GM23338 (cell line): ENCODE data around the gene GARS1. TPM values are rescaled to one million over a fixed set of nuclear protein-coding genes. Genes with fewer than 3 reads are reported as not detected.

Source experiments
- ATAC-seq: fragments of 200-7000 bp; cut with Tn5 transposase; 3 replicates; pipeline ENCODE4 v1.9.1; 2020
- DNase-seq: peaks from one replicate; pipeline ENCODE4 v3.0.0-alpha.2; 2015; ENCODE audit warnings: low spot score
- H2AFZ ChIP-seq: fragments of 200-600 bp; sonication (generic); 2 replicates; pipeline ENCODE4 v1.8.0; 2016; ENCODE audit warnings: antibody characterized with exemption, mild to moderate bottlenecking, moderate library complexity
- H3F3A ChIP-seq: fragments of 200-600 bp; sonication (generic); replicated peaks from 2 replicates; pipeline ENCODE4 v1.8.0; 2017; ENCODE audit warnings: antibody characterized with exemption, mixed run types, low read depth
- H3K27ac ChIP-seq: fragments of 200-600 bp; sonication (generic); 2 replicates; pipeline ENCODE4 v1.6.1; 2016; ENCODE audit warnings: low read depth
- H3K27me3 ChIP-seq: fragments of 200-600 bp; sonication (generic); 2 replicates; pipeline ENCODE4 v1.8.0; 2016; ENCODE audit warnings: mild to moderate bottlenecking, mixed run types, moderate library complexity; ENCODE audit not compliant: insufficient read depth
- H3K36me3 ChIP-seq: fragments of 200-600 bp; sonication (generic); 2 replicates; pipeline ENCODE4 v1.8.0; 2016; ENCODE audit warnings: mild to moderate bottlenecking; ENCODE audit not compliant: insufficient read depth
- H3K4me1 ChIP-seq: fragments of 200-600 bp; sonication (generic); 2 replicates; pipeline ENCODE4 v1.8.0; 2016; ENCODE audit warnings: mild to moderate bottlenecking, moderate library complexity; ENCODE audit not compliant: insufficient read depth
- H3K4me2 ChIP-seq: fragments of 200-600 bp; sonication (generic); 2 replicates; pipeline ENCODE4 v1.7.1; 2017; ENCODE audit warnings: mixed run types
- H3K4me3 ChIP-seq: fragments of 200-600 bp; sonication (generic); 2 replicates; pipeline ENCODE4 v1.6.1; 2016; ENCODE audit warnings: mixed run types
- H3K79me2 ChIP-seq: fragments of 200-600 bp; sonication (generic); replicated peaks from 2 replicates; pipeline ENCODE4 v1.8.0; 2017; ENCODE audit warnings: mild to moderate bottlenecking; ENCODE audit not compliant: insufficient read depth
- H3K9me2 ChIP-seq: fragments of 200-600 bp; sonication (generic); 2 replicates; pipeline ENCODE4 v1.8.0; 2017; ENCODE audit not compliant: insufficient read depth
- H4K20me1 ChIP-seq: fragments of 200-600 bp; sonication (generic); replicated peaks from 2 replicates; pipeline ENCODE4 v1.8.0; 2017; ENCODE audit warnings: mild to moderate bottlenecking; ENCODE audit not compliant: insufficient read depth
- H3K27ac Mint-ChIP-seq: 2 replicates; pipeline ENCODE4 v1.8.0; 2020; ENCODE audit warnings: inconsistent platforms, mild to moderate bottlenecking, moderate library complexity, mixed read lengths
- H3K27me3 Mint-ChIP-seq: 3 replicates; pipeline ENCODE4 v1.8.0; 2022; ENCODE audit warnings: low read depth, mild to moderate bottlenecking, moderate library complexity, mixed read lengths, inconsistent platforms; ENCODE audit not compliant: insufficient read depth, poor library complexity
- H3K36me3 Mint-ChIP-seq: 3 replicates; pipeline ENCODE4 v1.8.0; 2021; ENCODE audit warnings: low read depth, mild to moderate bottlenecking, inconsistent platforms, moderate library complexity, mixed read lengths
- H3K4me1 Mint-ChIP-seq: 3 replicates; pipeline ENCODE4 v1.8.0; 2020; ENCODE audit warnings: mild to moderate bottlenecking, inconsistent platforms, mixed read lengths
- H3K4me3 Mint-ChIP-seq: 3 replicates; pipeline ENCODE4 v1.8.0; 2021; ENCODE audit warnings: moderate library complexity, mild to moderate bottlenecking, inconsistent platforms, mixed read lengths
- H3K9me3 Mint-ChIP-seq: 3 replicates; pipeline ENCODE4 v1.8.0; 2020; ENCODE audit warnings: moderate library complexity, mild to moderate bottlenecking, inconsistent platforms, mixed read lengths
- CREB1 ChIP-seq: fragments of 250-450 bp; sonication (Bioruptor Pico); IDR thresholded peaks from 2 replicates; pipeline ENCODE4 v1.5.0; 2020; ENCODE audit warnings: low read depth, mild to moderate bottlenecking, moderate library complexity
- CTCF ChIP-seq, 2 experiments: fragments of 200-600 bp in 1 of 2; sonication (generic) in 1 of 2; conservative IDR thresholded peaks; 2 replicates each; pipeline versions ENCODE4 v1.5.1 to v1.6.1; 2016 to 2017; ENCODE audit warnings: antibody characterized with exemption in 2 of 2, low read depth in 2 of 2, mild to moderate bottlenecking in 2 of 2, moderate library complexity in 1 of 2
- EZH2 ChIP-seq: fragments of 200-600 bp; sonication (generic); IDR thresholded peaks from one replicate; pipeline ENCODE4 v1.8.0; 2017; ENCODE audit warnings: antibody characterized with exemption, mild to moderate bottlenecking, low read depth; ENCODE audit not compliant: unreplicated experiment
- EZH2phosphoT487 ChIP-seq: fragments of 200-600 bp; sonication (generic); IDR thresholded peaks from one replicate; pipeline ENCODE4 v1.8.1; 2018; ENCODE audit warnings: antibody characterized with exemption; ENCODE audit not compliant: unreplicated experiment
- JUNB ChIP-seq: IDR thresholded peaks from one replicate; pipeline ENCODE4 v1.6.1; 2016; ENCODE audit warnings: antibody characterized with exemption; ENCODE audit not compliant: unreplicated experiment
- NANOG ChIP-seq: IDR thresholded peaks from 2 replicates; pipeline ENCODE4 v1.6.1; 2016; ENCODE audit warnings: antibody characterized with exemption, borderline replicate concordance
- POLR2AphosphoS5 ChIP-seq: IDR thresholded peaks from 2 replicates; pipeline ENCODE4 v1.6.1; 2016; ENCODE audit warnings: antibody characterized with exemption, low read depth
- STAT1 ChIP-seq: IDR thresholded peaks from one replicate; pipeline ENCODE4 v1.6.1; 2016; ENCODE audit warnings: antibody characterized with exemption; ENCODE audit not compliant: unreplicated experiment
- ZNF114 ChIP-seq: fragments of 250-450 bp; sonication (Bioruptor Pico); IDR thresholded peaks from 2 replicates; pipeline ENCODE4 v1.5.0; 2020; ENCODE audit warnings: mild to moderate bottlenecking, moderate library complexity
- ZNF331 ChIP-seq: fragments of 250-450 bp; sonication (Bioruptor Pico); IDR thresholded peaks from 2 replicates; pipeline ENCODE4 v1.5.0; 2020; ENCODE audit warnings: low read depth, mild to moderate bottlenecking, moderate library complexity
- ZNF462 ChIP-seq: fragments of 250-450 bp; sonication (Bioruptor Pico); IDR thresholded peaks from 2 replicates; pipeline ENCODE4 v1.5.0; 2020; ENCODE audit warnings: mild to moderate bottlenecking, moderate library complexity
- polyA plus RNA-seq: library from polyadenylated mRNA; unstranded; fragments of >200 nt; fragmentation: Nextera tagmentation; extraction: Ambion mirVana; gene quantifications from 2 replicates; pipeline ENCODE4 v1.2.1, GENCODE V29; 2016
- total RNA-seq: library from RNA; depleted of rRNA; stranded (reverse); fragments of >200 nt; shearing (Covaris generic); gene quantifications from 2 replicates; pipeline ENCODE4 v1.2.3, GENCODE V29; 2014
- TF ChIP-seq, protein P1 (sequence below): IDR thresholded peaks from one replicate; pipeline ENCODE4 v1.6.1; 2018; ENCODE audit warnings: antibody characterized with exemption; ENCODE audit not compliant: unreplicated experiment
- TF ChIP-seq, protein P2 (sequence below): IDR thresholded peaks from 2 replicates; pipeline ENCODE4 v1.6.1; 2016; ENCODE audit warnings: antibody characterized with exemption

GARS1 gene
- total and polyA plus RNA-seq, 2 experiments from 2014 or later = 207 to 241 TPM

DNA sequence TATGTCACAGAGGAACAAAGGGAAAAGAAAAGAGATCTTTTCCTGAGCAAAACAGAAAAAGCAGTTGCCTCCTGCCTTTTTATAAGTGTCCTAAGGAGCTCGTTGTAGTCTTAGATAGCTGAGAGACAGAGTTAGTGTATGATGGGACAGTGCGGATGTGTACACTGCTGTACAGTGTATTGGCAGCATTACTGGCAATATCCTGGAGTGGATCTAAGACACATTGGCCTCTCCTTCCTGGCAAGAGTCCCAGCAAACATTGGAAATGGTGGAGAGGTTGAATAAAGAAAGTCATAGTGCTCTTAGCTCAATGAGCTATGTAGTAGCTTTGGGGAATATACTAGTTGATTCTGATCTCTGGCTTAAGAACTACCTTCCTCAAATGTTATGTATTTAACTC, 22.7 kb downstream of the GARS1 start:
- Mint-ChIP-seq H3K27me3 (no peaks in the 10 kb centered on the region), H3K4me3 (no peak overlapping the region), H3K36me3 (peaks cover 96% of the 10 kb centered on the region), H3K27ac (no peak overlapping the region), H3K9me3 (no peaks in the 10 kb centered on the region), H3K4me1 (no peaks in the 10 kb centered on the region)
- Histone ChIP-seq H3F3A (no peaks in the 10 kb centered on the region; the same call in 1 of the 2 replicates), H3K4me1 (no peaks in the 10 kb centered on the region), H3K27me3 (no peaks in the 10 kb centered on the region), H3K27ac (no peak overlapping the region), H3K9me2 (no peaks in the 10 kb centered on the region), H3K4me3 (no peak overlapping the region), H2AFZ (no peak overlapping the region), H3K4me2 (no peak overlapping the region), H4K20me1 (peaks cover 40% of the 10 kb centered on the region), H3K79me2 (peaks cover 63% of the 10 kb centered on the region), H3K36me3 (peaks cover 80% of the 10 kb centered on the region)
- ATAC-seq (no peak), DNase-seq (no peak)
- TF ChIP-seq EZH2phosphoT487 = no peak
- TF ChIP-seq POLR2AphosphoS5 = no peak
- no peak for TF ChIP-seq ZNF331
- TF ChIP-seq, protein P1, sequence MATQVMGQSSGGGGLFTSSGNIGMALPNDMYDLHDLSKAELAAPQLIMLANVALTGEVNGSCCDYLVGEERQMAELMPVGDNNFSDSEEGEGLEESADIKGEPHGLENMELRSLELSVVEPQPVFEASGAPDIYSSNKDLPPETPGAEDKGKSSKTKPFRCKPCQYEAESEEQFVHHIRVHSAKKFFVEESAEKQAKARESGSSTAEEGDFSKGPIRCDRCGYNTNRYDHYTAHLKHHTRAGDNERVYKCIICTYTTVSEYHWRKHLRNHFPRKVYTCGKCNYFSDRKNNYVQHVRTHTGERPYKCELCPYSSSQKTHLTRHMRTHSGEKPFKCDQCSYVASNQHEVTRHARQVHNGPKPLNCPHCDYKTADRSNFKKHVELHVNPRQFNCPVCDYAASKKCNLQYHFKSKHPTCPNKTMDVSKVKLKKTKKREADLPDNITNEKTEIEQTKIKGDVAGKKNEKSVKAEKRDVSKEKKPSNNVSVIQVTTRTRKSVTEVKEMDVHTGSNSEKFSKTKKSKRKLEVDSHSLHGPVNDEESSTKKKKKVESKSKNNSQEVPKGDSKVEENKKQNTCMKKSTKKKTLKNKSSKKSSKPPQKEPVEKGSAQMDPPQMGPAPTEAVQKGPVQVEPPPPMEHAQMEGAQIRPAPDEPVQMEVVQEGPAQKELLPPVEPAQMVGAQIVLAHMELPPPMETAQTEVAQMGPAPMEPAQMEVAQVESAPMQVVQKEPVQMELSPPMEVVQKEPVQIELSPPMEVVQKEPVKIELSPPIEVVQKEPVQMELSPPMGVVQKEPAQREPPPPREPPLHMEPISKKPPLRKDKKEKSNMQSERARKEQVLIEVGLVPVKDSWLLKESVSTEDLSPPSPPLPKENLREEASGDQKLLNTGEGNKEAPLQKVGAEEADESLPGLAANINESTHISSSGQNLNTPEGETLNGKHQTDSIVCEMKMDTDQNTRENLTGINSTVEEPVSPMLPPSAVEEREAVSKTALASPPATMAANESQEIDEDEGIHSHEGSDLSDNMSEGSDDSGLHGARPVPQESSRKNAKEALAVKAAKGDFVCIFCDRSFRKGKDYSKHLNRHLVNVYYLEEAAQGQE = no peak
- no peak for TF ChIP-seq ZNF114 (CRISPR knock-in tag)
- no peak for TF ChIP-seq ZNF462
- no peak for TF ChIP-seq JUNB
- no peak for TF ChIP-seq EZH2
- no peak for TF ChIP-seq NANOG
- no peak for TF ChIP-seq CTCF (conservative IDR thresholded peaks at IDR 0.05; ENCODE audit: low read depth in 2 of 2)
- no peak for TF ChIP-seq STAT1
- TF ChIP-seq, protein P2, sequence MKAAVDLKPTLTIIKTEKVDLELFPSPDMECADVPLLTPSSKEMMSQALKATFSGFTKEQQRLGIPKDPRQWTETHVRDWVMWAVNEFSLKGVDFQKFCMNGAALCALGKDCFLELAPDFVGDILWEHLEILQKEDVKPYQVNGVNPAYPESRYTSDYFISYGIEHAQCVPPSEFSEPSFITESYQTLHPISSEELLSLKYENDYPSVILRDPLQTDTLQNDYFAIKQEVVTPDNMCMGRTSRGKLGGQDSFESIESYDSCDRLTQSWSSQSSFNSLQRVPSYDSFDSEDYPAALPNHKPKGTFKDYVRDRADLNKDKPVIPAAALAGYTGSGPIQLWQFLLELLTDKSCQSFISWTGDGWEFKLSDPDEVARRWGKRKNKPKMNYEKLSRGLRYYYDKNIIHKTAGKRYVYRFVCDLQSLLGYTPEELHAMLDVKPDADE = no peak
- TF ChIP-seq CREB1 (CRISPR knock-in tag) = no peak
